ENCODE measurements around the gene FOXE1. TPM values are rescaled to one million over a fixed set of nuclear protein-coding genes. Genes with fewer than 3 reads are reported as not detected.
A peak's percentile ranks its signal among the peaks of the same experiment; 100 is the strongest.

Gene FOXE1
- total RNA-seq, 1 donor from 2014 or later = 1.1 TPM

DNA sequence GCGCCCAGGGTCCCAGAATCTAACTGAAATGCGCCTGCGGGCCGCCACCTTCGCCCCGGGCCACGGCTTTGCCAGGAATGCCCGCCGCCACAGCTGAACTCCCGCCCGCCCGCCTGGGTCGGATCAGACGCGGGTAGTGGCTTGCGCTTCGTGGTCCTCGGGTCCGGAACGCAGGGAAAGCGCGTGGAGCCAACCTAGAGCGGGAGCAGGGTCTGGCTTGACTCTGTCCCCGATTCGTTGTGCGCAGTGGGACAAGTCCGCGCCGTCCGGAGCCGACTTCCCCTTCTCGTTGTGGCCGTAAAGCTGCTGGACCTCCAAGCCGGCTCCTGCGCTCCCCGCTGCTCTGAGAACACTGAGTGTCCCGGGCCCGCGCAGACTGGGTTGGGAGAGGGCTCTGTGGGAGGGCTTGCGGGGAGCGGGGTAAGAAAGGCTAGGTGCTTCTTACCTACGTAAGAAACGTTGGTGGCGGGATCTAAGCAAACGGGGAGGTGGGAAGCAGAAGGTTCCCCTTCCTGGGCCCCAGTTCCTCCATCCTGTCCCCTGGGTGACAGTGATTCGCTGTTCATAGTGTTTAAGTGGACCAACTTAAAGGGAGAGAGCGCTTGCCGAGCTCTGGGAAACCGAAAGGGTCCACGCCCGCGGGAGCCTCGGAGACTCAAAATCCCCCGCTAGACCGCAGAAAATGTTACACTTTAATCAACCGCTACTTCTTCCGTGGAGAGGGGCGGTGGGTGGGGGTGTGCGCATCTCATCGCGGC, 4.4 kb upstream of the FOXE1 start:
- Histone ChIP-seq H3K27me3 (ENCODE audit: control insufficient read depth, insufficient read depth, low read length) (peaks cover 50% of the 10 kb centered on the region), H3K4me3 (ENCODE audit: low read depth, low read length) (peak overlapping the region; percentile 6), H3K36me3 (ENCODE audit: control insufficient read depth, insufficient read depth, low read length) (no peaks in the 10 kb centered on the region)
- DNase-seq (ENCODE audit: low read depth) (no peak), FAIRE-seq (no peak)
- TF ChIP-seq CTCF (IDR thresholded peaks at IDR 0.05; ENCODE audit: insufficient read depth, low read length, severe bottlenecking) = no peak

GRCh38 chr9:97849980-97850379, 3.0 kb upstream of the FOXE1 start:
- Histone ChIP-seq H3K27me3 (ENCODE audit: control insufficient read depth, insufficient read depth, low read length) (peaks cover 54% of the 10 kb centered on the region), H3K4me3 (ENCODE audit: low read depth, low read length) (no peak overlapping the region), H3K36me3 (ENCODE audit: control insufficient read depth, insufficient read depth, low read length) (no peaks in the 10 kb centered on the region)
- no peak for DNase-seq (ENCODE audit: low read depth)
- TF ChIP-seq CTCF (IDR thresholded peaks at IDR 0.05; ENCODE audit: insufficient read depth, low read length, severe bottlenecking) = no peak
- FAIRE-seq = no peak

- peaks cover 61% of the 10 kb centered on the region for H3K27me3 ChIP-seq (ENCODE audit: control insufficient read depth, insufficient read depth, low read length)
- no peak for FAIRE-seq
- H3K36me3 ChIP-seq (ENCODE audit: control insufficient read depth, insufficient read depth, low read length) = no peaks in the 10 kb centered on the region
- DNase-seq (ENCODE audit: low read depth) = no peak
- no peak for TF ChIP-seq CTCF (IDR thresholded peaks at IDR 0.05; ENCODE audit: insufficient read depth, low read length, severe bottlenecking)
- no peak overlapping the region for H3K4me3 ChIP-seq (ENCODE audit: low read depth, low read length)
Observed at GRCh38 chr9:97850746-97851445, 2.1 kb upstream of the FOXE1 start.

- Histone ChIP-seq H3K27me3 (ENCODE audit: control insufficient read depth, insufficient read depth, low read length) (peaks cover 58% of the 10 kb centered on the region), H3K36me3 (ENCODE audit: control insufficient read depth, insufficient read depth, low read length) (no peaks in the 10 kb centered on the region), H3K4me3 (ENCODE audit: low read depth, low read length) (no peak overlapping the region)
- no peak for TF ChIP-seq CTCF (IDR thresholded peaks at IDR 0.05; ENCODE audit: insufficient read depth, low read length, severe bottlenecking)
- DNase-seq (ENCODE audit: low read depth) = no peak
- FAIRE-seq = no peak
Observed at GRCh38 chr9:97851446-97851883, 1.6 kb upstream of the FOXE1 start.

DNA sequence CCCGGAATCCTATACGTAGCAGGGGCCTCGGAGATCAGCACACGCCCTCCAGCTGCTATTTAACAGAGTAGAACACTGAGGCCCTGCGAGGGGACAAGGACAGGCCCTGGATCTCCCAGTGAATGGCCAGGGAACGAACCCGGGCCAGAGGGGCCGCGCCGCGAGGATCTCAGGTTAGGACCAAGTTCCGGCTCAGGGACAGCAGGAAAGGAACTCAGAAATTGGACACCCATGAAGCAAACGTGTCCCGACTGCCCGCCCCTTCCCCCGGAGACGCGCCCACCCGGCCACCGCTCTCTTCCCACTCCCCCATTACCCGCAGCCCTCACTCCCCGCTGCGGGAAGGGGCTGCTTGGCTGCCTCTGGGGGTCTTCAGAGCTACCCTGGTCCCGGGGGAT, 1.0 kb upstream of the FOXE1 start:
- TF ChIP-seq CTCF (IDR thresholded peaks at IDR 0.05; ENCODE audit: insufficient read depth, low read length, severe bottlenecking) = no peak
- FAIRE-seq (no peak), DNase-seq (ENCODE audit: low read depth) (no peak)
- Histone ChIP-seq H3K4me3 (ENCODE audit: low read depth, low read length) (no peak overlapping the region), H3K27me3 (ENCODE audit: control insufficient read depth, insufficient read depth, low read length) (peaks cover 58% of the 10 kb centered on the region), H3K36me3 (ENCODE audit: control insufficient read depth, insufficient read depth, low read length) (no peaks in the 10 kb centered on the region)

Measured in bronchial epithelial cell (primary cell).